GM18873 (cell line): ENCODE results near the gene ADAMTS3.
A peak's percentile ranks its signal among the peaks of the same experiment; 100 is the strongest.

ENCODE experiments used
- ATAC-seq: cut with Tn5 transposase; IDR thresholded peaks from one replicate; pipeline ENCODE4 v1.9.1; 2021; ENCODE audit warnings: mild to moderate bottlenecking, moderate library complexity, moderate number of reproducible peaks; ENCODE audit not compliant: unreplicated experiment, low FRiP score

ADAMTS3 gene

DNA sequence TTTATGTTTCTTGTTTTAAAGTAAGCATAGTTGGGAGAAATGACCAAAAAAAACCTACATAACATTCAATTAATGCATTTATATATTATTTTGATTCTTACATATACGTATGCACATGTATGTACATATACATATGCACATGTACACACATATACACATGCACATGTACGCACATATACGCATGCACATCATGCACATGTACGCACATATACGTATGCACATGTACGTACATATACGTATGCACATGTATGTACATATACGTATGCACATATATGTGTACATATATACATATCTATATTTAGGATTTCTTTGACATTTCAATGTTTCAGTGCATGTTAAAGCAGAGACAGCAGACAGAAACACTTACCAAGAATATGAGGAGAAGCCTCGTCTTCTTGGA is 263.4 kb downstream of the ADAMTS3 start:
- ATAC-seq: no peak

DNA sequence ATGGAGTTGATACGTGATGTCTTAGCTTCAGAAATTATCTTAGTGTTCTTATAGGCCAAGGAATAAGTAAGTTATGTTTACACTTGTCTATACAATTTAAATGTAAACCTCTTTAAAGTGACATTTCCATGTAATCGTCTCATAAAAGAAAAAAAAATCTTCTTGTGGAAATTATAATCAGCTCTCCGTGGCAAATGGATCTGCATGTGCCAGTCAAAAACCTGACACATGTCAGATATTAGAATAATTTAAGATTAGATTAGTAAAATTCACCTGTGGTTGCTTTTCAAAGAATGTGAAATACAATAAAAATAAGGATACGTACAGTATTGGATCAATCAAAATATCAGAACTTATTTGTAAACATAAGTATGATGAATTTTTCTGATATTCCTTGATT is 263.9 kb downstream of the ADAMTS3 start:
- no peak for ATAC-seq

DNA sequence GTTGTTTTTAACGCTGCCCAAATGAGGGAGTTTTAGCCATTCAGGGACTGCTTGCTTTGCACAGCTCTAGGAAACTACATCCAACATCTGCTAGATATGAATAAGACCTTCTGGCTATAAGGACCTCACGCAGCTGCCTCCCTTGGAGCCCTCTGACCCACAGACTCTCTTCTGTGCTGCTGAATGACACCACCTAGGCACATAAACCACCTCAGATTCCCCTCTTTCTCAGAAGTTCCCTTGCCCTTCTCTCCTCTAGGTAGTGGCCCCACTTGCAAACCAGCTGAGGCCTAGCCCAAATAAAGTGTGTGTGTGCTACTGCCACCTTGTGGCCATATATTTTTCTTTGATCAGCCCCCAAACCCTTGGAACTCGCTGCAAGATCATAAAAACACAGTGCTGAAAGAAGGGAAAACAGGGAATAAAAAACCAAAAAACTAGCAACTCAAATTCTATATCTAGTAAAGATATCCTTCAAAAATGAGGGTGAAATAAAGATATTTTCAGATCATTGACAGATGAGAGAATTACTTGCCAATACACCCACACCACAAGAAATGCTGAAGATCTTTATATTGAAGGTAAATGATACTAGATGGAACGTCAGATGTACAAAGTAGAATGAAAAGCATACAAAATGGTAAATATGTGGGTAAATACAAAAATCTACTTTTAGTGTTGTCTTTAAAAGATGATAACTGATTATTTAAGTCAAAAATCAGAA is 265.9 kb downstream of the ADAMTS3 start:
- peak; percentile 80 for ATAC-seq

DNA sequence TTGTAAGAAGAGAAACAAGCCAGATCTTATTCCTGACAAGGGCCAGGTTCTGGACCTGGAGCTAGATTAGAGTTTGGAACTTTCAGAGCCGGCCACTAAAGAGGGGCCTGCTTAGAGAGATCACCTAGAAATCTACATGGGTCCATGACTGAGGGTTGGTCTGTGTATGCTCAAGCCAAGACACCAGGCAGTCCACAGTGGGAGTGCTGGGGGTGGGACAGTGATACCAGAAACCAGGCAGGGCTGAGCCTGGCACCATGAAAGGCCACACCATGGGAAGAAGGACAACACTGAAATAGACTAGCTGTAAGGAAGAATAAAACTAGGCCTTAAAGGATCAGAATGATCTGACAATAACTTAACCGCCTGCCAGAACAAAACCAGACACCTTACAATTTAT is 267.3 kb downstream of the ADAMTS3 start:
- ATAC-seq: no peak

DNA sequence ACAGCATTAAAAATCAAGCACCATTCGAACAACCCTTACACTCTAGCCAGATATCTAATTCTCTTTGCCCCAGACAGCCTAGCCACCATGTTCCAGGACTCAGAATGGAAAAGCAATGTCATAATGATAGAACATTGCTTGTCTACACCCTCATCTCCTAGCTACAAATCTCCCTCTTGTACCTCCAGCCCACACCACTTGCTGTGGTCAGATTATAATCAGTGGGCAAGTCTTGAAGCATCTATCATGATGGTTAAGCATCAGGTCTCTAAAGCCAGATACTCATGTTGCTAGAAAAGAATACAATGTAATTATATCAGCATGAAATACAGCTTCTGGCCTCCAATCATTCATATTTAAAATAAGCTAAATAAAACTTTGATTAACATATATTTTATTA is 268.9 kb downstream of the ADAMTS3 start:
- no peak for ATAC-seq

DNA sequence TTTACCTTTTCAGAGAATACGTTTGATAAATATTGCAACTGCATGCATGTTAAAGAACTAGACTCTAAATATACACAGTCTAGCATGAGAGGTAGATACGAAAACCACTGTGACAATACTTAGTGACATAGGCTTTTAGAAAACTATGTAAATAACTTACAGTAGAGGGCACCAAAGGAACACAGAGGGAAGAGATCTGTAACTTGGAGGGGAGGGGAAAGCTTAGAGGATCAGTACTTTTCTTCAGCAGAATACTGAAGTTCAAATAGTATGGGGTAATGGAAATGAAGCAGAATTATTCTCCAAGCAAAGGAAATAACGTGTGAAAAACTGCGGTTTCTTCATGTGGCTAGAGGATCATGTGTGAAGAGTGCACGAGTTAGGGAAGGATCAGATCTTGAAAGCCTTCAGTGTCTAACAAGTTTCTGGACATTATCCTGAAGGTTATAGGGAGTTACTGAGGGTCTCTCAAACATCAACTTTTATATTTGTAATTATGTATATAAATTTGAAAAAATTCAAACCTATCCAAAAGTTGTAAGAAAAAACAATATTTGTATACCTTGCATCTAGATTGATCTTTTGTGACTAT is 273.0 kb downstream of the ADAMTS3 start:
- peak; percentile 57 for ATAC-seq

DNA sequence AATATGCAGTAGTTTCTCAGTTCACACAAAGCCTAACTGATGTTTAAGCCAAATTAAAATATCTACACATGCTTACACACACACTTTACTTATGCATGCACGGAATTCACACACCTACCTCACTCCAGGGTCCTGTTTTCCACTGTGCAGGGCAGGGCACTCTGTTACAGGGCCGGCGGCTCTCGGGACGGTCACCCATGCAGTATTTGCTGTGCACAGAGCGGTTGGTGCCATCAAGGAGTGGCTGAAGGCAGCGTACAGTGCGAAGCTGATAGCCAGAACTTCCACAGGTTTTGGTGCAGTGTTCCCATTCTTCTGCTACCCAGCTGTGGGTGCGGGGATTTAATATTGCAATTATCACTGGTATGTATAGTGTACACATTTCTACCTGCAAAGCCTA is 278.3 kb downstream of the ADAMTS3 start:
- no peak for ATAC-seq

DNA sequence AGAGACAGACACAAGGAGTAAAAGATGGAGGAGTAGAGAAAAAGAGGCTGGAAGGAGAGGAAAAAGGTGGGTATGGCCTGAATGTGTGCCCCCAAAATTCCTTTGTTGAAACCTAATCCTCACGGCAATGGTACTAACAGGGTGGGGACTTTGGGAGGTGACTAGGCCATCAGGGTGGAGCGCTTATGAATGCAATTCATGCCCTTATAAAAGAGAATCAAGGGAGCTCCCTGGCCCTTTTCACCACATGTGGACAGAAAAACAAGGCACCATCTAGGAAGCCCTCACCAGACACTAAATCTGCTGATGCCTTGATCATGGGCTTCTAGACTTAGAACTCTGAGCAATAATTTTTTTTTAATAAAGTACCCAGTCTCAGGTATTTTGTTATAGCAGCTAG is 282.1 kb downstream of the ADAMTS3 start:
- no peak for ATAC-seq

DNA sequence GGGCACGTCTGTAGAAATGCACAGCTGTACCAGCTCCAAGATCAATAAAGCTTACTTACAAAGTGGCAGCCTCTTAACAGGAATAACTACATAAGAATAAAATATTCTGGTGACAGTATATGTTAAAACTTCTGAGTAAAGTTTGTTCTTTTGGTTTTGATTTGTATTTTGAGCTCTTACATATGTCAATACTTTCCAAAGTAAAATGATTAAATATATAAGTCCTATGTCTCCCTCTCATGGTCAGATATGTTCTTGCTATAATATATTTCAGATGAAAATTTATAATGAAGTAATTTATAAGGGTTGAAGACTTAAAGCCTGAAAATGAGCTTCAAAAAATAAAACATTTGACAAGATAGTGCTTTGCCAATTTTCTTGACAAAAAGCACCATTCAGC is 282.8 kb downstream of the ADAMTS3 start:
- ATAC-seq: no peak

DNA sequence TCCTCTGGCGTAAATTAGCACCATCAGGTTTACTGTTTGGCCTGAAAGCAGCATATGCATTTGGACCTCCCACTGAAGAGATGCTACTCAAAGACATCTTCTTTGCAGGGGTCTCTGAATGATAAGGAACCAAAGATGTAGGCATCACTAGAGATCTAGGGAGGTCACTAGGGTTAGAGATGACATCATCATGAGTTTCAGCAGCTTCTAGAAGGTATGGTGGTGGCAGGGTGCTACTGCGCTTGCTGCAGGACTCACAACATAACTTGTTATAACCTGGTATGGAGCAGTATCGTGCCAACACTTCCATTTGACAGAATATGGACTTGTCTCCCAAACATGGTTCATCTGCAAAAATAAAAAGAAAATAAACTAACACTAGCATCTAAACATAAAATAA is 285.7 kb downstream of the ADAMTS3 start:
- ATAC-seq: no peak

DNA sequence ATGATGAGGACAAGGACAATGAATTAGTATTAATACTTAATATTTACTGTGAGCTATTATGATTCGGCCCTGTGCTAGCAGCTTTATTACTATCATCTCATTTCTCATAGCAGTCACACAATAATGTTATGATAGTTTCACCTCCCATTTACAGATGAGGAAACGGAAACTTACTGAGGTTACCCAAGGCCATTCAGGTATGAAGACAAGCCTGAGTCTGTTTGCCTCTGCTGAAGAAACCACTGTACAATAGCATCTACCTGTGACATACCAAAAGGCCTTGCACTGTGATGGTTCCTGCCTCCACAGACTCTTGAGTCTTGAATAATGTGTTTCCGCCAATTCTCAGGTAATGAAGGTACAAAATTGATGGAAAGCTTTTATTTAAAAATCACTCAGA is 288.8 kb downstream of the ADAMTS3 start:
- no peak for ATAC-seq

DNA sequence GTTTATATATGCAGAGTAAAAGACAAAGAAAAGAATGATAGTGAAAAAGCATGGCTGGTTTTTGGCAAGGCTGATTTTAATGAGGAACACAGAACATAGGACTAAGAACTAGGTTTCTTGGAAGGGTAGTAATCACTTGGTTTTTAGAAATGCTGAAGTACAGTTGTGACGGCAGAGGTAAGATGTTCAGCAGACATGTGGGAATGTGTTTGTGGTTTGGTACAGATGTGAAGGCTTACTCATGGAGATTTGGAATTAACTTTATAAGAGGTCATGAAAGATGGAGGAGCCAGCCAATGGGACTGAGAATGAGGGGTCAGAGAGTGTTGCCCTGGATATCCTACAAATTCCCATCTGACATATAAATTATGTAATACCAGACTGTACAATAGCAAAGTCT is 293.6 kb downstream of the ADAMTS3 start:
- ATAC-seq: no peak

DNA sequence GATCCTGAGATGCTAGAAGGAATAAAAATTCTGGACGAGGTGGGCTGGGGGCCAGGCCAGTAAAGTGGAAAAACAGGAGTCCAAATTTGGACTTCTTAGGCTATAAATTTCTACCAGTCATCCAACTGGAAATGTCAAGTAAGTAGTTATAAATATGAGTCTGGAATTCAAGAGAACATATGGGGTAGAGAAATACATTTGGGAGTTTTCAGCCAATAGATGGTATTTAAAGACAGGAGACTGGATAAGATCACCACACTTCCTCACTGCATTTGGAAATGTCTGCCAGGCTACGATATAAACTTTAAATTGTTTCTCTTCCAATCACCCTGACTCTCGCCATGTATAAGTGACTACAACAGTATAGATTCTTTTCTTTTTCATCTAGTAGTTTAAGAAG is 294.8 kb downstream of the ADAMTS3 start:
- no peak for ATAC-seq

DNA sequence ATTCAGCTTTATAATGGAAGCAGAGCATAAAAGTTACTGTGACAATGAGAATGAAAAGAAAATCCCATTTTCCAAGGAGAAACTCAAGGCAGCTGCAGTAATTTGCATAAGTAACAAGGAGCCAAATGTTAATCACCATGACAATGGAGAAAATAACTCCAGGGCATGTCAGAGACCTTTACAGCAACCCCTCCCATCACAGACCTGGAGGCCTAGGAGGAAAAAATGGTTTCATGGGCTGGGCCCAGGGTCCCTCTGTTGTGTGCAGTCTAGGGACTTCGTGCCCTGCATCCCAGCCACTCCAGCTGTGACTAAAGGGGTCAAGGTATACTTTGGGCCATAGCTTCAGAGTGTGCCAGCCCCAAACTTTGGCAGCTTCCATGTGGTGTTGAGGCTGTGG is 313.8 kb downstream of the ADAMTS3 start:
- no peak for ATAC-seq

DNA sequence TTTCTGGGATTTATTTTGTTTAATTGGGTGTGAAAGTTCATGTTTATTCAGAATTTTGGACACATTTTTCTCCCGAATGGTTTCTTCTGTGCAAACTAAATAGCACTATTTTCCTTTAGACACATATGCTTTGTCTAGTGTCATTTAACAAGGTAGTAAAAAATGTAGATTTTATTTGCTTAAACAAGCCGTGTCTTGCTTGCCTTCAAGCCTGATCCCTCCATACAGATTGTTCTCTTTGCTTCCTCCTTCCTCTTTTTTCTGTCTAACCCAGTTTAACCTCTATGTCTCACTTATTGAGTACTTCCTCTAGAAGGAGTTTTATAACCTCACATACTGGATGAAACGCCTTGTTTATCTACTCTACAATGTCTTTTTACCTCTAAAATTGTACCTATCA is 325.4 kb downstream of the ADAMTS3 start:
- ATAC-seq: no peak

DNA sequence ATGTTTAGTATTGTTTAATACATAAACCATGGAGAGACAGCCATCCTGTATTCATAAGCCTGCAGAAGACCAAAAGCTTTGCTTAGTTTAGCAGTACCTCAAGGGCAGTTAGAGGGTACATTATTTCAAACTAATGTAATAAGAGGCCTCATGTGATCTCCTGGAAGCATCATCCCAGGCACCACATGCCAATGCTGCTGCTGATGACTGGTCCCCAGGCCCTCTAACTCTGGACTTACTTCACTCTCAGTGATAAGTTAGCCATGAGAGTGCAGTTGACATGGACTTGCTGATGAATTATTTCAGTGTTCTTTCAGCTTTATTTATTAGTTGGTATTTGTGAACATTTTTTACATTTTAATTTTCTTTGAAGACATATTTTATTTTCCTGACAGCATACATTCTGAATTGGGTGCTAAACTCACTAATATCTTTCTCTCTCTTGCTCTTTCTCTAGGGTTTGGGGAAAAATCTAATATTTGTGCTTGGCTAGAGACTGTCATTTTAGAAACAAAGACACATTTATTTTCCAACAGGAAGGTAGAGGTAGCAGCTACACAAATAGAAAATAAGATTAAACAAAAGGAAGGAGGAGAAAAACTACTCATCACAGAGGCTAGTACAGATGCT is 329.4 kb downstream of the ADAMTS3 start:
- ATAC-seq: no peak
